Adipocyte (in vitro differentiated cells): ENCODE measurements around the gene SH2B2.
A peak's percentile ranks its signal among the peaks of the same experiment; 100 is the strongest.

Source experiments
- DNase-seq: peaks from one replicate; pipeline ENCODE4 v3.0.0-alpha.2; 2015; ENCODE audit warnings: low read depth
- H3K27me3 ChIP-seq: replicated peaks from 2 replicates; pipeline ENCODE4 v1.7.0; 2013; ENCODE audit warnings: mild to moderate bottlenecking, low read length, moderate library complexity; ENCODE audit not compliant: control insufficient read depth, insufficient read depth
- H3K36me3 ChIP-seq: 2 replicates; pipeline ENCODE4 v1.7.0; 2013; ENCODE audit warnings: low read length, mild to moderate bottlenecking, moderate library complexity; ENCODE audit not compliant: control insufficient read depth, insufficient read depth, severe bottlenecking
- H3K4me1 ChIP-seq: 2 replicates; pipeline ENCODE4 v1.7.0; 2013; ENCODE audit warnings: mild to moderate bottlenecking, low read length, moderate library complexity; ENCODE audit not compliant: control insufficient read depth, insufficient read depth
- H3K4me3 ChIP-seq: 2 replicates; pipeline ENCODE4 v1.7.0; 2013; ENCODE audit warnings: mild to moderate bottlenecking, low read length, moderate library complexity
- H3K9ac ChIP-seq: 2 replicates; pipeline ENCODE4 v1.7.0; 2013; ENCODE audit warnings: mild to moderate bottlenecking, low read length, moderate library complexity
- H3K9me3 ChIP-seq: 2 replicates; pipeline ENCODE4 v1.7.0; 2013; ENCODE audit warnings: mild to moderate bottlenecking, low read length, moderate library complexity; ENCODE audit not compliant: control insufficient read depth

Gene SH2B2

DNA sequence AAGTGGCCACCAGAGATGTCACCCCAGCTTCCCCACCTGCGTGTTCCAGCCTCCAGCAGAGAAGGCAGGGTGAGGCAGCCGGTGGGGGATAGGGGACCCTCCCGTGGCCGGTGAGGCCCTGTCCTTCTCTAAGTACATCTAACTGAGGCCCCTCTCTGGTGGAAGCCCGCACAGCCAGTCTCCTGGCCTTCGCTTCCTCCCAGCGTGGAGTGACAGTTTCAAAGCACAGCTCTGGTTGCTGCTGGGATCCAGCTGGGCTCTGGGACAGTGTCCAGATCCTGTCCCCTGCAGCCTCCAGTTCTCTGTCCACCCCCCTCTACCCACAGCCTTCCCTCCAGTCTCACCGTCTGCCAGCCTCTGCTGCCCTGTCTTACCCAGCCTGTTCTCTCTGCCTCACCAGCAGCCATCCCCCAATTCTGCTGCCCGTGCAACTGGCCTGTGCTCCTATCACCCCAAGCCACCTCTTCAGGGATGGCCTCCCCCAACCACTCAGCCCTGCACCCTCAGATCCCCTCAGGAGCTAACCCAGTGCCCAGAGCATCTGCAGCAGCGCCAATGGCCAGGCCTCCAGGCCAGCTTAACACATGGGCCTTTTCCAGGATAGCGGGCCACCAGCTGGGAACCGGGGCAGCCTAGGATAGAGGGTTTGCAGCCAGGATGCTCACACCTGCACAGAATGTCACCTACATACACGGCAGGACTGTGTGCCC is 16.3 kb upstream of the SH2B2 start:
- Histone ChIP-seq H3K9me3 (no peaks in the 10 kb centered on the region), H3K27me3 (peaks cover 17% of the 10 kb centered on the region), H3K4me1 (no peaks in the 10 kb centered on the region), H3K36me3 (no peaks in the 10 kb centered on the region), H3K4me3 (no peak overlapping the region), H3K9ac (no peak overlapping the region)
- no peak for DNase-seq

DNA sequence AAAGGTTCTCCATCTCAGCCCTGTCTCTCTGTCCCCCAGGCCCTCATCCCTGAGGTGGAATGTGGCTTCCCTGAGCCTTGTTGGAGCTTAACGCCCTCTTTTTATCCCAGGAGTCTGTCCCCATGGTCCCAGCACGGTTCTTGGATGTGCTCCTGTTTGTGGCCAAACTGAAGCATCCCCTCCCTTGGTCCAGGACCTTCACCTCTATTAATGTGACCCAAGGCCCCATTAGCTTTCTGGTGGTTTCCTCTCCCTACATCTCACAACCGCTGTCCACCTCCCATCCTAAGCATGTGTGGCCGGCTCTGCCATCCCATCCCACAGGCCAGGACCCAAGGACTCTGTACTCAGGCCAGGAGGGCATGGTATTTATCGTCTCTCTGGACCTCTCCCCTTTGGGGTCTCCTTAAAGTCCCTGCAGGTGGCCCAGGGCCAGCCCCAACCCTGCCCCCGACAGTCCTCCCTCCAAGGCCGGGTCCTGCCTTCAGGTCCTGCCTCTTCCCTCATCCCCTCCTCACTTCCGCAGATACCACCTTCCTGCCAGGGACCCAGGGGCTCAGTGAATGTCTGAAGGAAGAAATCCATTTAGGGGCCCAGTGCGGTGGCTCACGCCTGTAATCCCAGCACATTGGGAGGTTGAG is 15.4 kb upstream of the SH2B2 start:
- no peaks in the 10 kb centered on the region for H3K36me3 ChIP-seq
- H3K4me1 ChIP-seq = no peaks in the 10 kb centered on the region
- H3K9me3 ChIP-seq = no peaks in the 10 kb centered on the region
- peaks cover 15% of the 10 kb centered on the region for H3K27me3 ChIP-seq
- no peak overlapping the region for H3K9ac ChIP-seq
- H3K4me3 ChIP-seq = no peak overlapping the region
- DNase-seq = no peak

DNA sequence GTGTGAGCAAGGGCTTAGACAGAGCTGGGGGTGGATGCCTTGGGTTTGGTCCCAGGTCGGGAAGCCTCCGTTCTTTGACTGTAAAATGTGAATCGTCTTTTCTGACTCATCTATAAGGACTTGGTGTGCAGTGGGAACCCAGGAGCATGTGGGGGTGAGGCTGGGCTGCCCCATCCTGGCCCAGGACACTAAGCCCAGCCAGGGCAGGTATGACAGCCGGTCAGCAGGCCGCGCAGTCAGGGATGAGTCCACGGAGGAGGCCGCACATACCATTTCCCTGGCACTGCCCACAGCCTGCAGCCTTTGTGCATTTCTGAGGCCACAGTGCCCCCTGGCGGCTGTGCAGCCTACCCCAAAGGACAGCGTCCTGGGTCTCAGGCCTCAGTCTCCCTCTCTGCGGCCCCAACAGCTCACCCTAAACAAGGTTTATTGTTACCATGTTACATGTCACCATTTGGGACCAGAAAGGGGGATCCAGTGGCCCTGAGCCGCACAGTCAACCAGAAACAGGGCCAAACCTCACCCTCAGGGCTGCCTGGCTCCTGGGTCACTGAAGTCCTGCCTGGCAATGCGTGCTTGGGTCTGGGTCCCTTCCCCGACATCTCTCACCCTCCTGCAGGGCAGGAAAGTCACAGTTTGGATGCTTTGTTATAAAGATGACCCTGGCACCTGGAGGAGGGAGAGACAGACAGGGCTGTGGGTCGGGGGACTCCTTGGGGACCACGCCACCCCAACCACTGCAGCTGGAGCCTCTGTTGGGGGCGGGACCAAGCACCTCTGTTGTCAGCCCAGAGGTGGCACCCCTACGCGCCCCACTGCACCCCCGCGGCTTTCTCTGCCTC is 14.4 kb upstream of the SH2B2 start:
- peaks cover 8% of the 10 kb centered on the region for H3K27me3 ChIP-seq
- DNase-seq = peak; percentile 91
- no peaks in the 10 kb centered on the region for H3K4me1 ChIP-seq
- no peaks in the 10 kb centered on the region for H3K36me3 ChIP-seq
- H3K4me3 ChIP-seq = no peak overlapping the region
- no peak overlapping the region for H3K9ac ChIP-seq
- H3K9me3 ChIP-seq = no peaks in the 10 kb centered on the region

DNA sequence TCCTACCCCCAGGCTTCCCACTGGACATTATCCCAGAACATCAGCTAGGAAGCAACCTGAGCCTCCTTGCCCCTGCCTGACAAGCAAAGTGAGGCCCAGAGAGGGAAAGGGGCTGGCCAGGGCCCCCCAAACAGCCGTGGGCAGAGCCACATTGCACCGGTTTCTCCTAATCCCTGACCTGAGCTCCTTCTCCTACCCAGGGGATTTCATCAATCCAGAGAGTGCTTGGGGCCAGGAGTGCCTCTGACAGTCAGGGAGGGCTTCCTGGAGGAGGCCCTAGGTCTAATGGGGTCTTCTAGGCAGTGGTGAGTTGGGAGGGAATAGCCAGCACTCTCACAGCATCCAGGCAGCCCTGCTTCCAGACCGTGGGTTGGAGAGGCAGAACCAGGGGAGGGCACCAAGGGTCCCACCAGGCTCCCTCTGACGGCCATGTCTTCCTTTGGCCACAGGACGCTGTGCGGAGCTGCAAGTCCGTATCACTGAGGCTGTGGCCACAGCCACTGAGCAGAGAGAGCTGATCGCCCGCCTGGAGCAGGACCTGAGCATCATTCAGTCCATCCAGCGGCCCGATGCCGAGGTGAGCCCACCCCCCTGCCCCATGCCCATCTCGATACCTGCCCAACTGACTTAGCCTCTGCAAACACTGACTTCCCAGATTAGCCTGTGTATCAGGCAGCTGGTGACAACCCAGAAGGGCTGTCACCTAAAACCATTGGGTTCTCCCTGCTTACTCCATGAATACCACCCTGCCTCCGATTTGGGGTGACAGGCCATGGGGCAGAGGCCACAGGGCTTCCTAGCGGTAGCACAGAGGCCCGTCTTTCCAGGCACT is 13.5 kb upstream of the SH2B2 start:
- DNase-seq = no peak
- H3K36me3 ChIP-seq = no peaks in the 10 kb centered on the region
- no peaks in the 10 kb centered on the region for H3K4me1 ChIP-seq
- H3K9ac ChIP-seq = no peak overlapping the region
- H3K4me3 ChIP-seq = no peak overlapping the region
- H3K9me3 ChIP-seq = no peaks in the 10 kb centered on the region
- H3K27me3 ChIP-seq = peaks cover 7% of the 10 kb centered on the region

DNA sequence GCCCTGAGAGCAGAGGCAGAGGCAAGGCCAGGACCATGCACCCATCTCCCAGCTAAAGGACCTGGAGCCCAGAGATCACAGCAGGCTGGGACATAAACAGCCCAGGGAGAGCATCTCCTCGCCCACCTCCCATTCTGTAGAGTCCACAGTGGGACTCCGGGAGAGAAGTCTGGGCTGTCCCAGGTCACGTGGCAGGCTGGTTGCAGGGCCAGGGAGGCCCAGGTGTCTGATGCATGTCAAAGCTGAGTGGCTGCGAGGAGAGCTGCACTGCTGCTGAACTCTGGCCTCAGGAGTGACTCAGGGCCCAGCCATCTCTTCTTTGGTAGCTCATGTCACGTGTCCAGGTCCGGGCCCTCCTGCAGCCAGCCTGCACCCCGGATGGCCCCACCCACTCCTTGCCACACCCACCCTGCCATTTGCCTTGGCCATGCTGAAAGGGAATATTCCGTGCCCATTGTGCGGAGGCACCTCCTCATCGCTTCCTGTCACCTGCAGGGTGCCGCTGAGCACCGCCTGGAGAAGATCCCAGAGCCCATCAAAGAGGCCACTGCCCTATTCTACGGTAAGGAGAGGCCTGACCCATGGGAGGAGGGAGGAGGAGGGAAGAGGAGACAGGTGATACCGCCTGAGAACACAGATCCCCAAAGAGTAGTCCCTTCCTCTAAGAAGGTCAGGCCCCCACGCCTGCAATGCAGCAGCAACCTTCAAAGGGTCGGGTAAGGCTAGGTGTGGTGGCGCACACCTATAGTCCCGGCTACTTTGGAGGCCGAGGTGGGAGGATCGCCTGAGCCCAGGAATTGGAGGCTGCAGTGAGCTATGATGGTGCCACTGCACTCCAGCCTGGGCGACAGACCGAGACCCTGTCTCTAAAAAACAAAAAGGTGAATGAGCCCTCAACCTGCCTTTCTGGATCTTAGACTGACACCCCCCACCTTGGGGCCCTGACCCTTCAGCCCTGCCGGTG is 12.6 kb upstream of the SH2B2 start:
- Histone ChIP-seq H3K4me3 (no peak overlapping the region), H3K27me3 (peaks cover 3% of the 10 kb centered on the region), H3K4me1 (no peaks in the 10 kb centered on the region), H3K9me3 (no peaks in the 10 kb centered on the region), H3K9ac (no peak overlapping the region), H3K36me3 (no peaks in the 10 kb centered on the region)
- DNase-seq = peak; percentile 23

DNA sequence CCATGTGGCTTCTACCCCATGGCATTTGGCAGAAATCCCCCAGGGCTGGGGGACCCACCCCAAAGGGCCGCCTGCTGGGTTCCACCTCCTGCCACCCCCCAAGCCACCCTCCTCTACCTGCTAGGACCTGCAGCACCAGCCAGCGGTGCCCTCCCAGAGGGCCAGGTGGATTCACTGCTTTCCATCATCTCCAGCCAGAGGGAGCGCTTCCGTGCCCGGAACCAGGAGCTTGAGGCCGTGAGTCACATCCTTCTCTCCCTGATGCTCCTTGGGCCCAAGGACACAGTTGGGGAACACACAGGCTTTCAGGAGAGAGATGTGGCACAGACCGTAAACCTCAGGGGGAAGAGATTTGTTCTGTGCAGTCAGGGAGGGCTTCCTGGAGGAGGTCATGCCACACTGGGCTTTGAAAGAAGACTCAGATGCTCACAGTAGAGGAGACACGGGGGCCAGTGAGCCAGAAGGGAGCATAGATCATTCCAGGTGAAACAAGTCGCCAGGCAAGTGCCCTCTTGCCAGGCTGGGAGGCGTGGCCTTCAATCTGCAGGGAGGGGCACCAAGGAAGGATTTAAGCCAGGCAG is 11.5 kb upstream of the SH2B2 start:
- H3K36me3 ChIP-seq = no peaks in the 10 kb centered on the region
- peaks cover 3% of the 10 kb centered on the region for H3K27me3 ChIP-seq
- H3K9me3 ChIP-seq = no peaks in the 10 kb centered on the region
- H3K9ac ChIP-seq = no peak overlapping the region
- no peak overlapping the region for H3K4me3 ChIP-seq
- H3K4me1 ChIP-seq = no peaks in the 10 kb centered on the region
- no peak for DNase-seq

DNA sequence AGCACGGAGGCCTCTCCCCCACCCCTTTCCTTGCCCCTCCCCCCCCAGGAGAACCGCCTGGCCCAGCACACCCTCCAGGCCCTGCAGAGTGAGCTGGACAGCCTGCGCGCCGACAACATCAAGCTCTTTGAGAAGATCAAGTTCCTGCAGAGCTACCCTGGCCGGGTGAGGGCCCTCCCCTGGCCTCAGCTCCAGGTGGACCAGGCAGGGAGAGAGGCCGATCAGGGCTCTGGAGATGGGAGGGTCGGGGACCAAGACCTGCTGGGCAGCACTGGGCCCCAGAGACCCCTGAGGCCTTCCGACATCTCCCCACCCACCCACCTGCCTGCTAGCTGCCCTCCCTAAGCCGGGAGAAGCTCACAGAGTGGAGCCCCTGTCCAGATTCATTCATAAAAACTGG is 8.8 kb upstream of the SH2B2 start:
- Histone ChIP-seq H3K9ac (no peak overlapping the region), H3K36me3 (no peaks in the 10 kb centered on the region), H3K9me3 (no peaks in the 10 kb centered on the region), H3K4me3 (no peak overlapping the region), H3K27me3 (no peaks in the 10 kb centered on the region), H3K4me1 (no peaks in the 10 kb centered on the region)
- DNase-seq = no peak

DNA sequence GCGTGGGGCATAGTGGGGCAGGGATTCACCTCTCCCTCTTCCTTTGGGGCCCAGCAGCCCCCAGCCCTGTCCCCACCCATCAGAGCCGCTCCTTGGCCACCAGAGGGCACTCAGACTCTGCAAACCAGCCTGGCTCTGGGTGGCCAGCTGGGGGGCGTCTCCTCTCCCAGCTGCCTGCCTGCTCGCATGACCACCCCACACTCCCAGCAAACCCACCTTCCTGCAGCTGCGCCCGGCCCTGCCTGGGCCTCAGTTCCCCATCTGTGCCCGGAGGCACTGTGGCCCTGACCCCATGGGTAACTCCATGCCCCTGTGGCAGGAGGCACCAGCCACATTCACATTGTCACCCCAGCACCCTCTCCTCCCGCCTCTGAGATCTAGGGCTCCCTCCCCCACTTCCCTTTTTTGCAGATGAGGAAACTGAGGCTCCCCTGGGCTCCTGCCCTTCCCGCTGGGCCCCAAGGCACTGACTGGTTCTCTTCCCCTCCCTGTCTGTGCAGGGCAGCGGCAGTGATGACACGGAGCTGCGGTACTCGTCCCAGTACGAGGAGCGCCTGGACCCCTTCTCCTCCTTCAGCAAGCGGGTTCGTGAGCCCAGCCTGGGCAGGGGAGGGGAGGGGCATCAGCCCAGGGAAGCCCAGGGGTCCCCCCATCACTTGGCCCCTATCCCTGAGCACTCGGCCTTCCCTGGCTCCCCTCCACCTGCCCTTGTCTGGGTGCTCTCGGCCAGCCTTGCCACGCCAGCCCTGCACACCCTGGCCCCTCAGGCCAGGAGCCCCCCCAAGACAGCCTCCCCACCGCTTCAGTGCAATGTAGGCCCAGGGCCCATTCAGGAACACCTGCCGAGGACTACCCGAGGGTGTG is 6.9 kb upstream of the SH2B2 start:
- H3K9ac ChIP-seq = no peak overlapping the region
- no peaks in the 10 kb centered on the region for H3K4me1 ChIP-seq
- no peaks in the 10 kb centered on the region for H3K27me3 ChIP-seq
- DNase-seq = peak; percentile 83
- H3K36me3 ChIP-seq = no peaks in the 10 kb centered on the region
- H3K4me3 ChIP-seq = no peak overlapping the region
- no peaks in the 10 kb centered on the region for H3K9me3 ChIP-seq

DNA sequence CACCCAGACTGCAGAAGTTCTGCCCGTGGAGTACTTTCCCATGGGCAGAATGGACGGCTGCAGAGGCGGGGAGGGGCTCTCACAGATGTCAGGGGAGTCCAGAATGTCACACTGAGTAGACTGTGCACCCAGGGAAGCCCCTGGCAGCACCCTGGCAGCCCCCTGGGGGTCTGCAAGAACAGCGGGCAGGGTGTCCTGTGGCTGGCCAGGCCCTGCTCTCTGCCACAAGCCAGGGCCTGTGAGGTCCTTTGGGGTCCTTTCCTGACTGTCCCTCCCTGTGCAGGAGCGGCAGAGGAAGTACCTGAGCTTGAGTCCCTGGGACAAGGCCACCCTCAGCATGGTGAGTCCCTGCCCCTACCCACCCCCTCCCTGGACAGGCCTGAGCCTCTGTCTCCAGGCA is 6.1 kb upstream of the SH2B2 start:
- Histone ChIP-seq H3K4me1 (no peaks in the 10 kb centered on the region), H3K9me3 (no peaks in the 10 kb centered on the region), H3K9ac (no peak overlapping the region), H3K27me3 (no peaks in the 10 kb centered on the region), H3K36me3 (no peaks in the 10 kb centered on the region), H3K4me3 (no peak overlapping the region)
- no peak for DNase-seq
